SK-N-MC (cell line): ENCODE data around the gene KLB.

Experiments
- EZH2 ChIP-seq: fragments of 200-600 bp; sonication (generic); IDR thresholded peaks from one replicate; pipeline ENCODE4 v1.6.1; 2017; ENCODE audit warnings: antibody characterized with exemption
- POLR2AphosphoS5 ChIP-seq: IDR thresholded peaks from 2 replicates; pipeline ENCODE4 v1.6.1; 2012; ENCODE audit warnings: mild to moderate bottlenecking, low read depth, low read length, borderline replicate concordance

DNA sequence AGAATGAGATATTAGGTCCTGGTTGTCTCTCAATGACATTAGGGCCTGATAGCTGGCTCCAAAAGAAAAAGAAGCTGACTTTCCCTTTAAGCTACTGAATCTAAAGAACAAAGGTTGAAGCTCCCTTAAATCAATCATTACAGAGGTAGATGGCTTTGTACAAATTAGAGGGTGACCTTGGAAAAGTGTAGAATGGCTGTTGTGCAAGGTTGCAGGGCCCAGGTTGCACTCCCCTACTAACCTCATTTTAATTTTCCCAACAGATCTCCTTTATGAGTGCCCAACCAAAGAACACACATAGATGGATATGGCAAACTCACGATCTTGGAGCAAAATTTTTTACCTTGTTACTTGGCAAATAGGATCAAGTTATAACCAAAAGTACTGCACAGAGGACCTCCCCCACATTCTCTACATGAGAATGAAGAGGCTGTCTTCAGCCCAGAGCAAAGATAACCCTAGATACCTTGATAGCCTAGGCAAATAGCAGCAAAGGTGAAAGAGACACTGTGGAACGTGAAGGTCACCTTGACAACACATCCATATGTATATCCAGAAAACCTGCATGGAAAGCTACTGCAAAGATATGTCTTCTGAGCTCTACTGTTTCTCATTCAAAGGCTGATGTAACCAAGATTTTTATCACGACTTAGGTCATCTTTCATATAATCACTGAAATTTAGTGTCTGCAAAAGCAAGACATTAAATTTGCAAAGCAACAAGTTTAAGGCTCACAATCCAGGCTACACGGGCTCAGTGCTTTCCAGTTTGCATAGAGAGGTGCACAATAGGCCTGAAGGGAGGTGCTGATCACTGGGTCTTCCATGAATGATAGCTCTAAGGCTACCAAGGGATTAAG lies 23.0 kb downstream of the KLB start:
- TF ChIP-seq EZH2 (no peak), POLR2AphosphoS5 (no peak)
